Motor neuron (in vitro differentiated cells): Measurements from ENCODE around the gene RTEL1. TPM values are rescaled to one million over a fixed set of nuclear protein-coding genes. Genes with fewer than 3 reads are reported as not detected.

Experiments
- ATAC-seq, 8 experiments: fragments of 200-7000 bp; cut with Tn5 transposase; replicated peaks in 6 of 8; 2 replicates each; pipeline ENCODE4 v1.8.0; 2021; ENCODE audit warnings: mild to moderate bottlenecking in 8 of 8, moderate library complexity in 8 of 8
- H3K27ac ChIP-seq, 2 donors: fragments of 250-450 bp; sonication (Bioruptor Pico); 2 replicates each; pipeline ENCODE4 v1.9.0; 2021; ENCODE audit warnings: antibody characterized with exemption in 2 of 2, mild to moderate bottlenecking in 2 of 2, moderate library complexity in 1 of 2
- H3K4me1 ChIP-seq, 2 donors: fragments of 250-450 bp; sonication (Bioruptor Pico); replicated peaks in 1 of 2; 2 replicates each; pipeline ENCODE4 v1.6.1; 2021; ENCODE audit warnings: antibody characterized with exemption in 2 of 2, mild to moderate bottlenecking in 2 of 2, moderate library complexity in 1 of 2
- H3K4me3 ChIP-seq, 5 donors: fragments of 250-450 bp; sonication (Bioruptor Pico); 2 replicates each; pipeline ENCODE4 v1.9.0; 2021; ENCODE audit warnings: antibody characterized with exemption in 5 of 5, mild to moderate bottlenecking in 5 of 5, moderate library complexity in 4 of 5
- WGBS, 10 experiments: fragments of 450-650 bp; shearing (Covaris generic); methylation state at CpG; one replicate each; pipeline ENCODE4 v1.0.0; 2022; 5-methylcytosine and 5-hydroxymethylcytosine counted together
- in situ Hi-C, 9 experiments: fragments of 400-800 bp; cut with MboI; loops; one replicate each; pipeline ENCODE4 v1.15.0; 2021; ENCODE audit warnings: low sequenced_read_pairs in 9 of 9, low pct_unique_long_range_greater_than_20kb in 2 of 9; ENCODE audit not compliant: unreplicated experiment in 9 of 9
- total RNA-seq, 8 experiments: library from RNA; unstranded; fragments of 300-600 nt; gene quantifications; 2 replicates each; pipeline versions ENCODE4 v1.2.3 to v1.2.4, GENCODE V29; 2022

Gene RTEL1
- total RNA-seq, 8 experiments from 2014 or later, result 5.9 to 30.7 (median 11.0) TPM

GRCh38 chr20:63699466-63700198 is 41.5 kb downstream of the RTEL1 start:
- peak in 3 of 8 experiments; percentile 0 to 17 (median 1) for ATAC-seq

DNA sequence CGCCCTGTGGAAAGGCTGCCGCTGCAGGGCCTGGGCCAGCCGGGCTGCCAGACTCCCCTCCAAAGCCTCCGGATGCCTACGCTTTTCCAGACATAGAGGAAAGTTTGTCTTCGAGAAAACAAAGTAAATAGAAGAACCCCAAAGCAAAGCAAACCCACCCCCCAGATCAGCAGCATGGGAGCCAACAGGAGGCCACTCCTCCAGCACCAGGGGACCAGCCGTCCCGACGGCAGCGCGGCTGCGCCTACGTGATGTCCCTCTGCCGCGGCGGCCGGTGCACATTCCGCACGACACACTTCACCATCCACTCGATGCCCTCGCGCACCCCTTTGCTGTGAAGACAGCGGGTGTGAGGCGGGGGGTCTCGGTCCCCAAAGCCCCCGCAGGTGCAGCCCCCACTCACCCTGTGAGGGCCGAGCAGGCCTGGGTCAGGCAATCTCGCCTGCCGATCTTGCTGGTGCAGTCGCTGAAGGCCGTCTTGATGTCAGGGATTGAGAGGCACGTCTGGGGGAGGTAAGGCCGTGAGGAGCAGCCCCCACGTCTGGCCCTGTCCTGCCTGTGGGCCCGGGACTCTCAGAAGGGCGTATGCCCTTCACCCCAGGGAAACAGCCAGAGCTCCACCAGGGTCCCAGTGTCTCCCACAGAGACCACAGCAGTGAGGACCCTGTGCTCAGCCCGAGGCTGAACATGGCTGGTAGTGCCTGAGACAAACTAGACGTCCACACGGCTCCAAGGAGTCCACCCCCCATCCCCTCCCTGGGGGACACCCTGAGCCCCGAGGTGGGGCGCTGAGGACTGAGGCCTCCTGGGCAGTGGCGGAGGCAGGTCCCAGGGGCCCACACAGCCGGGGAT is 42.3 kb downstream of the RTEL1 start:
- Histone ChIP-seq H3K4me1 (peaks cover 0 to 8% of the 10 kb centered on the region in 2 donors), H3K4me3 (no peak overlapping the region), H3K27ac (no peak overlapping the region)
- 60 to 100% (median 100%) methylated on average over 1 to 12 of the region's 43 CpGs; no CpG with 5 or more reads in 4 of the 10 experiments for WGBS, 10 experiments
- in situ Hi-C loops, result no loop called here
- no peak for ATAC-seq

More at GRCh38 chr20:63699466-63700198, 41.5 kb downstream of the RTEL1 start:
- Histone ChIP-seq H3K4me1 (peaks cover 0 to 8% of the 10 kb centered on the region in 2 donors), H3K4me3 (no peak overlapping the region), H3K27ac (peak overlapping the region in 1 of 2 donors; percentile 12)
- WGBS, 10 experiments, result 20 to 75% (median 65%) methylated on average over 1 to 10 of the region's 24 CpGs; no CpG with 5 or more reads in 4 of the 10 experiments
- in situ Hi-C loops, result no loop called here

DNA sequence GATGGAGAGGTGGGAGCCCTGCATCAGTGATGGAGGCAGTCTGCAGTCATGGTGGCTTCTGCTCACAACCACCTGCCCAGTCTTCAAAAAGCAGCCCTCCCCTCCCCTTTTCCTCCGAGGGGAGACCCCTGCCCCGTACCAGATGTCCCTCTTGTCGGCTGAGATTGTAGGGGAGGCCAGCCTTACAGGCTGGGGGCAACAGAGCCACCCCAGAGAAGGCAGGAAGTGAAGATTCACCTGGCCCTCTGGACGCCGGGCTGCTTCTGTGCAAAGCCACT is 42.9 kb downstream of the RTEL1 start:
- no peak for ATAC-seq
- H3K27ac ChIP-seq, result no peak overlapping the region
- H3K4me1 ChIP-seq, result peaks cover under 1 to 8% of the 10 kb centered on the region in 2 donors
- H3K4me3 ChIP-seq, result no peak overlapping the region
- 66% methylated on average over 2 of the region's 5 CpGs; no CpG with 5 or more reads in 9 of the 10 experiments for WGBS, 10 experiments
- in situ Hi-C loops, result no loop called here

DNA sequence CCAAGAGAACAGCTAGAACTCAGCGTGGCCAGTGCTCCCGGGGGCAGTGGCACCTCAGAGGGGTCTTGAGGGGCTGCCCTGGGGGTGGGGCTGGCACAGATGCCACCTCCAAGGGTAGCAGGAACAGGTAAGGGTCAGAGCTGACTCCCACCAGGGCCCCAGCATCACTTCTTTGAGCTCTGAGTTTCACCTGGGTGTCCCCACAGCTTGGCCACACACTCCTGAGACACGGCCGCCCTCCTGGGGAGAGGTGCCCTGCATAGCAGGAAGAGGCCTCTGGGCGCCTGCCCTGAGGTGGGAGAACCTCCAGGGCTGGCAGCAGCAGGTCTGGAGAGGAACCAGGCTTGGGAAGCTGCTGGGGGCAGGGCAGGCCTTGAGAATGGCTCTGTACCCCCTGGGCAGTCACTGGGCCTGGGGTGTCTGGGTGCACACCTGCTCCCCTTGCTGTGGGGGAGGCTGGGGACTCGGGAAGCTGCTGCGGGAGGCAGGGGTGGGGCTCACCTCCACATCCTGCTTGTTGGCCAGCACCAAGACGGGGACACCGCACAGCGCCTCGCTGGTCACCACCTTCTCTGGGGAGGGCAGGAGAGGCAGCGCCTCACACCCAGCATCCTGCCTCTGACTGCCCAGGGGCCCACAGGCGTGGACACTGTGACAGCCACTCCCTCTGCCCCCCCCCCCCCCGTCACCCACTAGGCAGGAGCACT is 43.4 kb downstream of the RTEL1 start:
- WGBS, 10 experiments, result no CpG with 5 or more reads among the region's 14 CpGs
- Histone ChIP-seq H3K4me3 (no peak overlapping the region), H3K27ac (no peak overlapping the region), H3K4me1 (peaks cover 6 to 11% of the 10 kb centered on the region in 2 donors)
- ATAC-seq, result peak in 2 of 8 experiments; percentile 2 to 4
- in situ Hi-C loops, result no loop called here

DNA sequence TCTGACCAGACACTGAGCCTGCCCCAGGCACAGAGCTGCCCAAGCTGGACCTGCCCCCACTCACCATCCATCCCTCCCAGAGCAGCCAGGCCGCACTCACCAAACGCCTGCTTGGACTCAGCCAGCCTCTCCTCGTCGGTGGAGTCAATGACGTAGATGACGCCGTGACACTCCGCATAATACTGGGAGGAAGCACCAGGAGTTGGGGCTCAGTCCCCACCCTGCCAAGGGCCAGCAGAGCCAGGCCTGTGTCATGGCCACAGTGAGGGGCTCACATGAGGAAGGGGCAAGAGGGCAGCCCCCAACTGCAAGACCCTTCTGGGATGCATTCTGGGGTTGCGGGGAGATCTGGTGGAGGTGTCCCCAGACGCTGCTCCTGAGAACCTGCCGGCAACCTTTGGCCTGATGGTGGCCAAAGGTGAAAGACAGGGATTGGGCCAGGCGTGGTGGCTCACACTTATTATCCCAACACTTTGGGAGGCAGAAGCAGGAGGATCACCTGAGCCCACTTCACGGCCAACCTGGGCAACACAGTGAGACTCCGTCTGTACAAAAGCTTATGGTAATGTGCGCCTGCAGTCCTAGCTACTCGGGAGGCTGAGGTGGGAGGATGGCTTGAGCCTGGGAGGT is 44.0 kb downstream of the RTEL1 start:
- in situ Hi-C loops, result no loop called here
- 100% methylated on average over 1 to 5 of the region's 16 CpGs; no CpG with 5 or more reads in 6 of the 10 experiments for WGBS, 10 experiments
- Histone ChIP-seq H3K27ac (no peak overlapping the region), H3K4me1 (peaks cover 8 to 14% of the 10 kb centered on the region in 2 donors), H3K4me3 (no peak overlapping the region)
- peak in 2 of 8 experiments; percentile 1 to 2 for ATAC-seq

GRCh38 chr20:63702751-63703470 is 44.8 kb downstream of the RTEL1 start:
- in situ Hi-C loops, result no loop called here
- H3K4me1 ChIP-seq, result peaks cover 8 to 14% of the 10 kb centered on the region in 2 donors
- no peak overlapping the region for H3K4me3 ChIP-seq
- WGBS, 10 experiments, result 73 to 100% (median 93%) methylated on average over 1 to 9 of the region's 13 CpGs; no CpG with 5 or more reads in 2 of the 10 experiments
- ATAC-seq, result no peak
- no peak overlapping the region for H3K27ac ChIP-seq

DNA sequence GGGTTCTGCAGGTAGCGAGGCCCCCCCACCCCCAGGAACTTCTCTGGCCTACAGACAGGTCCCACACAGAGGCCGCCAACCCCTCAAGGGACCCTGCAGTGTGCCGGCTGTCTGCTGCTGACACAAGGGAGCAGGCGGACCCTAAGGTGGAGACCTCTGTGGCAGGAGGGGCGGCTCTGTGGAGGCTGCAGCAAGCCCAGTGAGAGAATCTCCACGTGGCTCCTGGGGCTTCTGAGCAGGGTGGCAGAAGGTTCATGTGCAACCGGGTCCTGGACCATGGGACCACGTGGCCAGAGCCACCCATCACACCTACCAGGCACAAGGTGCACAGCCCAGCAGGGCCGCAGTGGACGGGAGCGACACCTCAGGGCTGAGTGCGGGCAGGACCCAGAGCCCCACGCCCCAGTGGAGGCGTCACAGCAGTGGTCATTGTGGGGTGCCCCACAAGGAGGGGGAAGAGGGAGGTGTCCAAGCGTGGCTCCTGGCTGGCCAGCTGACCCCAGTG is 45.4 kb downstream of the RTEL1 start:
- no peak for ATAC-seq
- H3K4me1 ChIP-seq, result peaks cover 8 to 13% of the 10 kb centered on the region in 2 donors
- H3K27ac ChIP-seq, result no peak overlapping the region
- WGBS, 10 experiments, result 100% methylated on average over 1 to 4 of the region's 15 CpGs; no CpG with 5 or more reads in 8 of the 10 experiments
- in situ Hi-C loops, result no loop called here
- H3K4me3 ChIP-seq, result no peak overlapping the region

DNA sequence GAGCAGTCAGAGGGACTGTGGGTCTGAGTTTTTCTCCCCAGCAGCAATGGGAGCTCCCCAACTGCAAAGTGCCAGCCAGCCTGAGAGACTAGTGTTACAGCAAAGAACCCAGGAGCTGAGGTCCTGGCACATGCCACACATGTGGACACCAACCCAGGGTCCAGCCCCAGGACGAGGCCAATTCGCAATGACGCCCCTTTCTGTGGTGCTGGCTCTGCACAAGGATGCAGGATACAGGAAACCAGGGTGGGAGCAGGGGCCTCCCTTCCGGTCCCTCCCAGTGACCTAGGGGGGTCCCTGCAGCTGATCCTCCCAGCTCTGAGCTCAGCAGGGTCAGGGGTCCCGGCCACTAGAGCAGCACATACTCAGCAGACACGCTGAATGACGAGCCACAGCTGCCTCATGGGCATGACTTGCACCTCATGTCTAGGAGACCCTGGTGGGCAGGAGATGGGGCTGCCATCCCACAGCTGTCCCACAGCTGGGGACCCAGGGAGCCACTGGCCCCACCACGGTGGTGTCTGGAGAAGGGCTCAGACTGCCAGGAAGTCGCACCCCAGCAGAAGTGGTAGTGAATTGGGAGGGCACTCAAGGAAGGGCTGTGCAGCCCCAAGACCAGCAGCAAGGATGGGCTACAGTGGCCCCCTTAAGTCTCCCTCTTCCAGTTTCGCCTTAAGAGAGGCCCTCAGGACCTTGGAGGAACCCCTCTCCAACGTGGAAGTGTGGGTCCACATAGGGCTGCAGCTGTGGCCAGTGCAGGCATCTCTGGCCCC is 46.0 kb downstream of the RTEL1 start:
- Histone ChIP-seq H3K4me3 (no peak overlapping the region), H3K27ac (no peak overlapping the region), H3K4me1 (peaks cover 14% of the 10 kb centered on the region in 2 donors)
- no peak for ATAC-seq
- in situ Hi-C loops, result no loop called here
- WGBS, 10 experiments, result 87 to 95% methylated on average over 3 to 4 of the region's 11 CpGs; no CpG with 5 or more reads in 8 of the 10 experiments

GRCh38 chr20:63704749-63705117 is 46.6 kb downstream of the RTEL1 start:
- H3K4me3 ChIP-seq, result no peak overlapping the region
- H3K27ac ChIP-seq, result no peak overlapping the region
- WGBS, 10 experiments, result 0 to 100% (median 98%) methylated on average over 1 to 3 of the region's 6 CpGs; no CpG with 5 or more reads in 6 of the 10 experiments
- in situ Hi-C loops, result no loop called here
- peaks cover 15 to 17% of the 10 kb centered on the region in 2 donors for H3K4me1 ChIP-seq
- ATAC-seq, result no peak

- WGBS, 10 experiments, result 0 to 100% (median 100%) methylated on average over 1 to 4 of the region's 8 CpGs; no CpG with 5 or more reads in 4 of the 10 experiments
- H3K4me1 ChIP-seq, result peaks cover 15 to 22% of the 10 kb centered on the region in 2 donors
- no peak overlapping the region for H3K4me3 ChIP-seq
- H3K27ac ChIP-seq, result no peak overlapping the region
- ATAC-seq, result no peak
- in situ Hi-C loops, result no loop called here
Measured at GRCh38 chr20:63705232-63706026, 47.3 kb downstream of the RTEL1 start.
